ENCODE data around the gene PXDN.
"Not testable (repeated sequence)": the region's sequence is repeated elsewhere in the genome, so short reads cannot be mapped to it uniquely, and the experiment has no call there.

Gene PXDN

DNA sequence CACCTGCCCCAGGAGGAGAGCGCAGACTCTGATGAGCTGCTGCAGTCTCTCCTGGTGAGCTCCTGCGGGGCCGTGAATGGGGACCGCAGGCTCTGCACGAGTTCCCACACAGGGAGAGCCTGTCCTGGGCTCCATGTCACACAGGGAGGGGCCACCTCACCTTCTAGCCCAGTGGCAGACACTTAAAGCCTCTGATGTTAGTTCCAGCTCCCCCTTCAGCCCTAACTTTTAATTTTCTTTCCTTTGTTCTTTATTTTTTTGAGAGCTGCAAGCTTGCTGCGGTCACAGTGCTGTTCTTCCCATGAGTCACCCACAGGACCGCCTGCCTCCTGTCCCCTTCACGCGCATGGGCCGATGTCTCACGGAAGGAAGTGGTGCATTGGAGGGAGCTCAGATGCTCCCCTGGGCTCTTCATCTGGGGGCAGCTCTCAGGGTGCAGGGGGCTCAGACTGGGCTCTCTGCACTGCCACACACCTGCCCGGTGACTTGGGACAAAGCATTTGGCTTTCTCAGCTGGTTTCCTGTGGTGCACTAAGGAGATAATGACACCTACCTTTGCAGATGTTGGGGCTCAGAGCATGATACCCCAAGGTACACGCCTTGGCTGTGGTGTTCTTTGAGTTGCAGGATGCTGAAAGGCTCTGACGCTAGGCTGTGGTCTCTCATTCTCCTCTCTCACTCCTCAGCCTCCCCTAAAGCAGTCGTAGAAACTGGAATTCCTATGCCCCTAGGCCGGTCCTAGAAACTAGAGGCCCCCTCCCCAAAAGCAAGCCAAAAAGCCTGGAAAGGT is 37.2 kb upstream of the PXDN start:
- H3K9ac ChIP-seq (ENCODE audit: low read depth, low read length, poor library complexity, severe bottlenecking): peak overlapping the region; percentile 59
- no peaks in the 10 kb centered on the region for H3K36me3 ChIP-seq (ENCODE audit: insufficient read depth, low read length)
- no peaks in the 10 kb centered on the region for H3K79me2 ChIP-seq (ENCODE audit: insufficient read depth, low read length)
- H2AFZ ChIP-seq (ENCODE audit: low read length): no peak overlapping the region
- TF ChIP-seq EZH2phosphoT487 (IDR thresholded peaks at IDR 0.05; ENCODE audit: borderline replicate concordance): no peak
- TF ChIP-seq, protein P1, sequence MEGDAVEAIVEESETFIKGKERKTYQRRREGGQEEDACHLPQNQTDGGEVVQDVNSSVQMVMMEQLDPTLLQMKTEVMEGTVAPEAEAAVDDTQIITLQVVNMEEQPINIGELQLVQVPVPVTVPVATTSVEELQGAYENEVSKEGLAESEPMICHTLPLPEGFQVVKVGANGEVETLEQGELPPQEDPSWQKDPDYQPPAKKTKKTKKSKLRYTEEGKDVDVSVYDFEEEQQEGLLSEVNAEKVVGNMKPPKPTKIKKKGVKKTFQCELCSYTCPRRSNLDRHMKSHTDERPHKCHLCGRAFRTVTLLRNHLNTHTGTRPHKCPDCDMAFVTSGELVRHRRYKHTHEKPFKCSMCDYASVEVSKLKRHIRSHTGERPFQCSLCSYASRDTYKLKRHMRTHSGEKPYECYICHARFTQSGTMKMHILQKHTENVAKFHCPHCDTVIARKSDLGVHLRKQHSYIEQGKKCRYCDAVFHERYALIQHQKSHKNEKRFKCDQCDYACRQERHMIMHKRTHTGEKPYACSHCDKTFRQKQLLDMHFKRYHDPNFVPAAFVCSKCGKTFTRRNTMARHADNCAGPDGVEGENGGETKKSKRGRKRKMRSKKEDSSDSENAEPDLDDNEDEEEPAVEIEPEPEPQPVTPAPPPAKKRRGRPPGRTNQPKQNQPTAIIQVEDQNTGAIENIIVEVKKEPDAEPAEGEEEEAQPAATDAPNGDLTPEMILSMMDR (conservative IDR thresholded peaks at IDR 0.05; ENCODE audit: low read length): no peak
- no peaks in the 10 kb centered on the region for H3K9me3 ChIP-seq (ENCODE audit: insufficient read depth, low read depth, low read length)
- H3K4me3 ChIP-seq (ENCODE audit: low read length, poor library complexity, severe bottlenecking): no peak overlapping the region
- H3K27me3 ChIP-seq (ENCODE audit: insufficient read depth, low read length, poor library complexity, severe bottlenecking): no peaks in the 10 kb centered on the region
- H3F3A ChIP-seq (ENCODE audit: low read depth): no peaks in the 10 kb centered on the region
- no peaks in the 10 kb centered on the region for H4K20me1 ChIP-seq (ENCODE audit: insufficient read depth, low read length, poor library complexity, severe bottlenecking)
- peak overlapping the region; percentile 33 for H3K4me2 ChIP-seq (ENCODE audit: low read depth, low read length, poor library complexity, severe bottlenecking)
- no peaks in the 10 kb centered on the region for H3K9me2 ChIP-seq (replicated peaks; ENCODE audit: low read depth, low read length)
- H3K4me1 ChIP-seq (ENCODE audit: insufficient read depth, low read length, poor library complexity, severe bottlenecking): peaks cover 59% of the 10 kb centered on the region

DNA sequence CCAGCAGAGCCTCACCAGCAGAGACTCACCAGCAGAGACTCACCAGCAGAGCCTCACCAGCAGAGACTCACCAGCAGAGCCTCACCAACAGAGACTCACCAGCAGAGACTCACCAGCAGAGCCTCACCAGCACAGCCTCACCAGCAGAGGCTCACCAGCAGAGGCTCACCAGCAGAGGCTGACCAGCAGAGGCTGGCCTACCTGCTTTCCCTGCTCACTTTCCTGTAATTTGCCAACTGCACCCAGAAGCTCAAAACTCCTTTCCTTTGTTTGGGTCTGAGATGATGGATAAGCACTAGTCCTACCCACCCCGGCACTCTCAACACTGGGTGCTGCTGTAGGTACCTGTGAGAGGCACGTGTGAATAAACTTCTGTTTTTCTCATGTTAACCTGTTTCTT is 36.4 kb upstream of the PXDN start:
- peak overlapping the region; percentile 59 for H3K9ac ChIP-seq (ENCODE audit: low read depth, low read length, poor library complexity, severe bottlenecking)
- H3K4me2 ChIP-seq (ENCODE audit: low read depth, low read length, poor library complexity, severe bottlenecking): peak overlapping the region; percentile 33
- no peaks in the 10 kb centered on the region for H3K27me3 ChIP-seq (ENCODE audit: insufficient read depth, low read length, poor library complexity, severe bottlenecking)

GRCh38 chr2:1780054-1780453 is 35.7 kb upstream of the PXDN start:
- not testable (repeated sequence) for H3K79me2 ChIP-seq (ENCODE audit: insufficient read depth, low read length); H4K20me1 ChIP-seq (ENCODE audit: insufficient read depth, low read length, poor library complexity, severe bottlenecking); H3K9ac ChIP-seq (ENCODE audit: low read depth, low read length, poor library complexity, severe bottlenecking); H3K4me2 ChIP-seq (ENCODE audit: low read depth, low read length, poor library complexity, severe bottlenecking); H3F3A ChIP-seq (ENCODE audit: low read depth); H3K36me3 ChIP-seq (ENCODE audit: insufficient read depth, low read length); H3K4me3 ChIP-seq (ENCODE audit: low read length, poor library complexity, severe bottlenecking); H2AFZ ChIP-seq (ENCODE audit: low read length); H3K9me2 ChIP-seq (replicated peaks; ENCODE audit: low read depth, low read length); H3K9me3 ChIP-seq (ENCODE audit: insufficient read depth, low read depth, low read length); H3K27me3 ChIP-seq (ENCODE audit: insufficient read depth, low read length, poor library complexity, severe bottlenecking)
- peaks cover 51% of the 10 kb centered on the region for H3K4me1 ChIP-seq (ENCODE audit: insufficient read depth, low read length, poor library complexity, severe bottlenecking)

More for the DNA sequence above, 36.4 kb upstream of the PXDN start:
- Histone ChIP-seq H3F3A (ENCODE audit: low read depth) (no peaks in the 10 kb centered on the region), H4K20me1 (ENCODE audit: insufficient read depth, low read length, poor library complexity, severe bottlenecking) (no peaks in the 10 kb centered on the region), H3K9me2 (replicated peaks; ENCODE audit: low read depth, low read length) (no peaks in the 10 kb centered on the region), H3K79me2 (ENCODE audit: insufficient read depth, low read length) (no peaks in the 10 kb centered on the region), H2AFZ (ENCODE audit: low read length) (no peak overlapping the region), H3K9me3 (ENCODE audit: insufficient read depth, low read depth, low read length) (no peaks in the 10 kb centered on the region), H3K4me3 (ENCODE audit: low read length, poor library complexity, severe bottlenecking) (no peak overlapping the region), H3K36me3 (ENCODE audit: insufficient read depth, low read length) (no peaks in the 10 kb centered on the region), H3K4me1 (ENCODE audit: insufficient read depth, low read length, poor library complexity, severe bottlenecking) (peaks cover 57% of the 10 kb centered on the region)
- TF ChIP-seq EZH2phosphoT487 (IDR thresholded peaks at IDR 0.05; ENCODE audit: borderline replicate concordance): no peak
- TF ChIP-seq, protein P1 (conservative IDR thresholded peaks at IDR 0.05; ENCODE audit: low read length): no peak

DNA sequence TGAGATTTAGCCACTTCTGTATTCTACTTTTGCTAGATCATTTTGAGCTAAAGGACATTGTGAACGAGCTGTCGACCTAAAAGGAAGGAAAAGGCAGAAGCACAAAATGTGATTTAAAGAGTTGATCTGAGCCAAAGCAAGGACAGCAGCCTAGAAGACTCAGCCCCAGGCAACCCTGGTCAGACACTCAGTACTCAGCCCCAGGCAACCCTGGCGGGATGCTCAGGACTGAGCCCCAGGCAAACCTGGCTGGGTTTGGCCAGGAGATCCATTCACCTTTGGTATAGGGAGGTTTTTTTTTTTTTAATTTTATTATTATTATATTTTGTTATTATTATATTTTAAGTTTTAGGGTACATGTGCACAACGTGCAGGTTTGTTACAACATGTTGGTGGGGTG is 34.3 kb upstream of the PXDN start:
- no peaks in the 10 kb centered on the region for H3K9me2 ChIP-seq (replicated peaks; ENCODE audit: low read depth, low read length)
- no peak overlapping the region for H2AFZ ChIP-seq (ENCODE audit: low read length)
- TF ChIP-seq, protein P1 (conservative IDR thresholded peaks at IDR 0.05; ENCODE audit: low read length): no peak
- no peak for TF ChIP-seq EZH2phosphoT487 (IDR thresholded peaks at IDR 0.05; ENCODE audit: borderline replicate concordance)

More for the DNA sequence above, 34.3 kb upstream of the PXDN start:
- Histone ChIP-seq H3K36me3 (ENCODE audit: insufficient read depth, low read length) (no peaks in the 10 kb centered on the region), H3K9me3 (ENCODE audit: insufficient read depth, low read depth, low read length) (no peaks in the 10 kb centered on the region), H4K20me1 (ENCODE audit: insufficient read depth, low read length, poor library complexity, severe bottlenecking) (no peaks in the 10 kb centered on the region), H3K9ac (ENCODE audit: low read depth, low read length, poor library complexity, severe bottlenecking) (no peak overlapping the region), H3K4me2 (ENCODE audit: low read depth, low read length, poor library complexity, severe bottlenecking) (no peak overlapping the region), H3K4me3 (ENCODE audit: low read length, poor library complexity, severe bottlenecking) (no peak overlapping the region), H3K4me1 (ENCODE audit: insufficient read depth, low read length, poor library complexity, severe bottlenecking) (peaks cover 37% of the 10 kb centered on the region), H3F3A (ENCODE audit: low read depth) (no peaks in the 10 kb centered on the region), H3K79me2 (ENCODE audit: insufficient read depth, low read length) (no peaks in the 10 kb centered on the region), H3K27me3 (ENCODE audit: insufficient read depth, low read length, poor library complexity, severe bottlenecking) (no peaks in the 10 kb centered on the region)

Data from Loucy (cell line).